Measurements from ENCODE around the gene SLC8A1. TPM values are rescaled to one million over a fixed set of nuclear protein-coding genes. Genes with fewer than 3 reads are reported as not detected.

Gene SLC8A1
- total RNA-seq, 1 experiment from 2014 or later = 1.7 TPM

- Mint-ChIP-seq H3K36me3 (ENCODE audit: insufficient read depth in 1 of 3, low read depth in 3 of 3) (no peaks in the 10 kb centered on the region), H3K4me3 (no peak overlapping the region), H3K27ac (no peak overlapping the region), H3K4me1 (peaks cover 6 to 11% of the 10 kb centered on the region in 2 experiments), H3K9me3 (no peaks in the 10 kb centered on the region), H3K27me3 (ENCODE audit: low read depth) (no peaks in the 10 kb centered on the region)
- H2BK120ac ChIP-seq (ENCODE audit: low read depth, low read length, poor library complexity, severe bottlenecking) = no peak overlapping the region
- H3K4me1 ChIP-seq (ENCODE audit: insufficient read depth, low read length) = no peaks in the 10 kb centered on the region
- no peak overlapping the region for H3K9ac ChIP-seq (ENCODE audit: extremely low read depth, insufficient read length, low read length)
- TF ChIP-seq CTCF (conservative IDR thresholded peaks at IDR 0.05) = no peak
- DNase-seq = no peak
- H3K27me3 ChIP-seq (ENCODE audit: insufficient read depth, low read length) = no peaks in the 10 kb centered on the region
- H3K56ac ChIP-seq (ENCODE audit: insufficient read length, low read depth, low read length) = no peak overlapping the region
- no peak overlapping the region for H3K4me2 ChIP-seq (ENCODE audit: insufficient read depth, insufficient read length, low read length)
- H2AFZ ChIP-seq (ENCODE audit: low read length) = no peak overlapping the region
- H3K79me1 ChIP-seq (ENCODE audit: insufficient read depth, low read depth, low read length, poor library complexity, severe bottlenecking) = no peaks in the 10 kb centered on the region
- no peak overlapping the region for H3T11ph ChIP-seq (ENCODE audit: low read length)
- H2BK5ac ChIP-seq (ENCODE audit: insufficient read length, low read length) = no peak overlapping the region
- H3K18ac ChIP-seq (ENCODE audit: insufficient read length, low read depth, low read length) = no peak overlapping the region
- no peak overlapping the region for H2BK20ac ChIP-seq (ENCODE audit: low read depth, low read length, poor library complexity, severe bottlenecking)
- H3K23me2 ChIP-seq (ENCODE audit: insufficient read length, low read depth, low read length, poor library complexity, severe bottlenecking) = no peaks in the 10 kb centered on the region
- no peak overlapping the region for H2AK5ac ChIP-seq (ENCODE audit: insufficient read length, low read length)
- H3K9me3 ChIP-seq (ENCODE audit: control insufficient read depth, low read depth, low read length) = no peaks in the 10 kb centered on the region
- no peak overlapping the region for H3K23ac ChIP-seq (ENCODE audit: insufficient read length, low read depth, low read length)
- H2BK15ac ChIP-seq (ENCODE audit: low read depth, low read length) = no peak overlapping the region
- H3K79me2 ChIP-seq (ENCODE audit: insufficient read depth, low read length) = no peaks in the 10 kb centered on the region
- no peak overlapping the region for H4K91ac ChIP-seq (ENCODE audit: insufficient read length, low read depth, low read length)
- no peak overlapping the region for H3K27ac ChIP-seq (ENCODE audit: insufficient read length, low read depth, low read length)
- H3K4ac ChIP-seq (ENCODE audit: low read depth, low read length) = no peak overlapping the region
- H3K14ac ChIP-seq (ENCODE audit: insufficient read depth, low read length) = no peak overlapping the region
- WGBS (ENCODE audit: extremely low coverage, insufficient read length, low lambda C conversion rate) = no CpG with 5 or more reads among the region's 2 CpGs
- H2BK12ac ChIP-seq (ENCODE audit: insufficient read length, low read depth, low read length) = no peak overlapping the region
- no peaks in the 10 kb centered on the region for H4K20me1 ChIP-seq (ENCODE audit: control insufficient read depth, insufficient read depth, insufficient read length)
- H4K8ac ChIP-seq (replicated peaks; ENCODE audit: insufficient read length, low read depth, low read length) = no peak overlapping the region
- no peak overlapping the region for H4K5ac ChIP-seq (ENCODE audit: insufficient read length, low read depth, low read length)
Measured at GRCh38 chr2:40499437-40499836, 47.5 kb upstream of the SLC8A1 start.

All from H9 (cell line).